Activated CD4-positive, alpha-beta T cell treated with anti-CD3 and anti-CD28 coated beads for 24 hours (primary cell): Measurements from ENCODE around the gene STAC.

Experiments used
- DNase-seq, 2 donors: peaks; one replicate each; pipeline ENCODE4 v3.0.0-alpha.2; 2020; ENCODE audit warnings: low read depth in 2 of 2

Gene STAC

GRCh38 chr3:36380221-36381031, at the start of gene STAC:
Gene STAC (plus strand): TSS chr3:36380504. CDS start chr3:36380644, 140 bp downstream.
- DNase-seq, result no peak

- no peak for DNase-seq
These were observed 48.2 kb upstream of the STAC start for GRCh38 chr3:36332139-36332538.

GRCh38 chr3:36362216-36362615, 18.1 kb upstream of the STAC start:
- no peak for DNase-seq

DNA sequence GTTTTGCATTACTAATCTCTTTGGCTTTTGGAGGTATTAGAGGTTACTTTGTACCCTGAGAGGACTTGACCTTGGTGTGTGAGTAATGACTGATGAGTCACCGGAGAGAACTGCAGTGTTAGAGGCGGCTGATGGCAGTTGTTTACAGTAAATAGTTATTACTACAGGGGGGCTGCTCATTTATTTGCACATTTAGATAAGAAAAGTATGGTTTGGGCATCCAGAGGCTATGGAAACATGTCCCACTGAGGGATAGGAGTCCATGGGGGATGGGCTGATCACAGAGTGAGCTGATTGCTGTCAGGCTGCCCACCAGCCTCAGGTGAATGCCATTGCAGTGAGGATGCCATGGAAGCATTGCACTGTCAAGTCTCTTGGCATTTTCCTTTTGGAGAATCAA, 17.3 kb upstream of the STAC start:
- no peak for DNase-seq

GRCh38 chr3:36364260-36364659, 16.0 kb upstream of the STAC start:
- no peak for DNase-seq

DNA sequence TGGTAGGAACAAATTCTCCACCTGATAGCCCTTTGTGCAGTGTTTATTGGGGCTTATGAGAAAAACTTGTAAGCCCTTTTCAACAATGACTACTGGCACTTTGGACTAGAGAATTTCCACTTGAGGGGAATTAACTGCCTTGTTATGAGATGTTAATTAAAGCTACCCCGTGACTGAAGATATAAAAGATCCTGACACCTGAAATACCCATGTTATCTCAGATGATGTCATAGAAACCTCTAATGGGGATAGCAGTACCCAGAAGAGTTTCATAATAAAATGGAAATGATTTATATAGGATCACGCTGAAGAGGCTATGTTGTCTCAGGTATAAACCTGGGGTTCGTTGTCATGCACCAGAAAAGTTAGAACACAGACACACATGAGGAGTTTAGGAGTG, 14.5 kb upstream of the STAC start:
- DNase-seq, result no peak

DNA sequence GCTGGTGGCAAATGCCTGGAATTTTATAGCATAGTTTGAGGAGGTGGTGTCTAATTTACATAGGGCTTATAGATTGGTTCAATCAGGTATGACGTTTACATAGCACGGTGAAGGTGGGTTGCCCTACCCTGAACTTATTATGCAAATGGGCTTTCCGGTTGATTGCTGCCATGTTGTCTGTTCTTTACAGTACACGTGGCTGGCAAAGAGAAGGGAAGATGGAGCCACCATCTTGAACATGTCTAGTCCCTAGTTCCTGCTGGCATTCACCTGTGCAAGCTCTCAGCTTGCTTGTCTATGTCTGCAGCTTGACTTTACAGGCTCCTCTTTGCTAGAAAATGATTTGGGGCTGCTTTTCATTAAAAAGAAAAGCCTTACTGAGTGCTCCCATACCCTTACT, 14.0 kb upstream of the STAC start:
- no peak for DNase-seq

DNA sequence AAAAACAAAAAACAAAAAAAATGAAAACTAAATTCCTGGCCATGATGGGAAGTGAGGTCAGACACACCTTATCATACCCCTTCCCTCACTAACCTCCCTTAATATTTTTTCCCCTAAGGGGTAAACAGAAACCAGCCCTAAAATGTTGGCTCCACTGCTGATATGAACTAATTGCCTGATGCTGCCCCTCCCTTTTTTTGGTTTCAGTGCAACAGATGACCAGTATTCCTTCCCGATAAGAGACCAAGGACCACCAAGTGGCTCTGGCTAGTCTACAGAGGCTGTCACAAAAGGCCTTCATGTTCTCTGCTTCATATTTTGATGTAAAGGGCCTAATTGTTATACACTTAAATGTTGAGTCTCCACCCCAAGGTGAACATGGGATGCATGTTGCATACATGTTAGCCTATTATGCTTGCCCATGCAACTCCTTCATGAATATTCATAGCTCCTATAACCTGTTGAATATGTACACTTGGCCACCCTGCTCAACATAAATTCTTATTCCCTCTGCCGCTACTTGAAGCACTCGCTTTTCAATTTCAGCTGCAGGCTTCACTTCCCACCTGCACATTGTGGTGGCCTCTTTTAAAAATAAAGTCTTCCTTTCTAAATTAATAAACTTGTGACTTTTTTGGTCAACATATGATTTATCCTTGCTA, 12.3 kb upstream of the STAC start:
- no peak for DNase-seq

DNA sequence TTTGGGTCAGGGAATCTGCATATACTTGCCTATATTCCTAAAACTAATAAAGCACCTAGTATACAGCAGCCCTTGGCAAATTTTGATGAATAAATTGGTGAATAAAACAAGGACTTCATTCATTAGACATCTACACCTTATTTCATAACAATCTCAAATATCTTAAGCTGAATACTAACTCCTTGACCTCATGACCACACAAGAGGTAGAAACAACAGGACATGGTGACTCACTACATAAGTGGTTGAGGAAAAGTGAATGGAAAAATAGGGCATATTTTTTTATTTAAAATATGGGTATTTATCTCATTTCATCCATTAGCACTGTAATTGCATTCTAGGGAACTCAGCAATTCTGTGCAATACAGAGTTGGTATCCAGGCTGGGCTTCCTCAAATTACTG, 7.8 kb upstream of the STAC start:
- no peak for DNase-seq

DNA sequence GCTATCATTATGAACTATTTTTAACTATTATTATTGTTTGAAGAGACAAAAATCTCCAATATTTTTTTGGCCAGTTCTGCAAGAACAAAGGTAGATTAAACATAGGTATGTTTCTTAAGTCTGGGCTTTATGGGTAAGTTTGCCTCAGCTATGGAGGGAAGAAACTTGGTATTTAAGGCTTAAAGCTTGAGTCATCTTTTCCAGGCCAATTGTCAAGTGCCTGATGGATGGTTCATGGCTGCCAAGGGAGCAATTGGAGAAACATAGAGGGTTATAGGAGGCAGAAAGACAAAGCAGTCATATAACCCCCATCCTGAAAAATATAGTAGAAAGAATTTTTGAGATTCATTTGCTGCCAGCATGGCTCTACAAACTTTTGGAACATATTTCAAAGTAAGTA, 7.2 kb upstream of the STAC start:
- no peak for DNase-seq

DNA sequence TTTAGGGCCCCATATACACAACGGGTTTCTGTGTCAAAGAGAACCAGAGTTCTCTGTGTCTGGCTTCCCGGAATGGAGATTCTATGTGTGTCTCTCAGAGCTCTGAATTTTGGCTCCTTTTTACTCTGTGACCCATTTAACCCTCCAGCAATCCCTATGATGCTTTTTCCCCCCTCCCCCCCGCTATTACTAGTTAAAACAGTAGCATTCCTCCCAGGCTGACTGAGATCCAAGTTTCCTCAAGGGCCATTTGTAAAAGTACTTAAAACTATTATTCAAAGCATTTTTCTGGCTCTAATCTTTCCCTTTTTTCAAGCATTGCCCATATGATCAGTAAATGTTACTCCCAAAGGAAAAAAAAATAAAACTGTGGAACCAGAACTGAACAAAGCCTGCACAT, 6.6 kb upstream of the STAC start:
- DNase-seq, result no peak

DNA sequence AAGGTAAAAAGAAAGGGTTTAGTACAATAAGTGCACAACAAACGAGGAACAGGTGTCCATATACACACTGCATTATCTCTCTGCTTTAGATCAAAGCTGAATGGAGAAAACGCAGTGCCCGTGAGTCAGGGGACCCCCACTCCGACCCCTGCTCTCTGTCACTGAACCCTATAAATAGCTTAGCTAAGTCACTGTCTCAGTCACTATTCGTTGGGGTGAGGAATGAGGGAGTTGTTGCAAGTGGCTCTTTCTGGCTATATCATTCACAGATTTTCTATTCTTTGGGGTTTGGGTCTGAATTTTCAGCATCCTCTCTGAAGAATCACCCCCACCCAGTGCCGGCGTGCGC, 458 bp upstream of the STAC start:
- DNase-seq, result no peak

DNA sequence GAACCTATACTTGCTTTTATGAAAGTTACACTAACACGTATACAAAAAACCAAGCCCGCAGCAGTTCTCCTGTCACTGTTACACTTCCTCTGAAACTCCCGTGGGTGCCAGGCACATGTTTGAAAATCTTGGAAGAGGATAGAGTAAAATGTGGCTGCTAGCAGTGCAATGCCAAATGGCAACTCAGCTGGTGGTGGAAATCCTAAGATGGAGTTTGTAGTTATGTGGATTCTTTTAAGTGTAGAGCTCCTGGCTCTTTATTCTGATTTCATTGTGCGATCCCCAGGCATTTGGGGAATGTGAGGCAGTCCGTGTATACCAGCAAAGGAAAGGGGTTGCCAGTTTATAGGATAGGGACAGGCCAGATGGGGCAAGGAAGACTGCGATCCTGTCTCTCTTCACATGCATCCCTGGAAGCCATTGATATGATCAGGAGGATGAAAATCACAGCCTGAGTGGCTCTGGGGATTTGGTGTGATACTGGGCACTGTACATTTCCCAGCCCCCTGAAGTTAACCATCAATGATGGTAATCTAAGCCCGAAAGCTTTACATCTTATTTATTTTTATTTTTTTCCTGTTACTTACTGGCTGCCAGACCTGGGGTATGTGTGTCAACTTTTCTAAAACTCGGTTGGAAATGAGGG, 1.1 kb downstream of the STAC start:
- DNase-seq, result no peak

DNA sequence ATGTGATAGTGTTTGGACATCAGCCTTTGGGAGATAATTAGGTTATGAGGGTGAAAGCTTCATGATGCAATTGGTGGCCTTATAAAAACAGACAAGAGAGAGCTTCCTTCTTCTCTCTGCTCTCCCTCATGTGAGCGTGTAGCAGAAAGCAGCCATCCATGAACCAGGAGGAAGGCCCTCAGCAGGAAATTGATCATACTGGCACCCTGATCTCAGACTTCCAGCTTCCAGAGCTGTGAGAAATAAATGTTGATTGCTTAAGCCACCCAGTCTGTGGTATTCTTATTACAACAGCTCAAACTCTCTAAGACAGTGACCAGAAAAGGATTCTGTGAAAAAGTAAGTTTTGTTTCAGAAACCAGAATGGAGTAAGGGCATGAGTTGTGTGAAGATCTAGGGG, 13.3 kb downstream of the STAC start:
- DNase-seq, result no peak

DNA sequence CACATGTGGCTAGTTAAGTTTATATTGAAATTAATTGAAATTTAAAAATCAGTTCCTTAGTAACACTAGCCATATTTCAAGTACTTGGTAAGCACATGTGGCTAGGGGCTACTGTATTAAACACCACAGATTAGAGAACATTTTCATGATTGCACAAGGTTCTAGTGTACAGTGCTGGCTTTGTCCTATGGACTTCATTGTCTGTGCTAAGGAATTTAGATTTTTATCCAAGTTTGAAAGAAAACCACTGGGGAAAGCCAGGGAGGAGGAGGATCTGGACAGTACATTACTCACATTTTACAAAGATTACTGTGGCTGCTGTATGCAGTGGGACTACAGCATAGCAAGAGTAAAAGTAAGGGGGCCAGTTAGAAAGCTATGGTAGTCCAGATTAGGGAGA, 13.9 kb downstream of the STAC start:
- no peak for DNase-seq

DNA sequence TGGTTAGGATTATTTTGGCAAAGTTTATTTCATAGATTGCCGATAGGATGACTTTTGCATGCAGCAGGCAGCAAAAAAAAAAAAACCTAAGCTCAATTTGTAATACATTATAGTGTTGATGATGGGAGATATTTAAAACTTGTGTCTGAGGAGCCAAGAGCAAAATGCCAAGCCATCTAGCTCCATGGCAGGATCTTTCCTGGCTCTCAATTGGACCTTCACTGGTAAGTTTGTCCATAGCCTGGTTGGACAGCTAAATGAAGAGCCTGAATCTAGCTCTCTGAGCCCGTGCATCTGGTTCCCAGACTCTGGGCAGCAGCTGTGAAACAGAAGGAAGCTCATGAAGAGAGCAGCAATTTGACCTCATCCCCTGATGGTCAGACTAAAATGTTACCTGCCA, 17.5 kb downstream of the STAC start:
- DNase-seq, result no peak

- no peak for DNase-seq
These were observed 19.6 kb downstream of the STAC start for GRCh38 chr3:36399933-36400332.

GRCh38 chr3:36401056-36401455, 20.8 kb downstream of the STAC start:
- no peak for DNase-seq

DNA sequence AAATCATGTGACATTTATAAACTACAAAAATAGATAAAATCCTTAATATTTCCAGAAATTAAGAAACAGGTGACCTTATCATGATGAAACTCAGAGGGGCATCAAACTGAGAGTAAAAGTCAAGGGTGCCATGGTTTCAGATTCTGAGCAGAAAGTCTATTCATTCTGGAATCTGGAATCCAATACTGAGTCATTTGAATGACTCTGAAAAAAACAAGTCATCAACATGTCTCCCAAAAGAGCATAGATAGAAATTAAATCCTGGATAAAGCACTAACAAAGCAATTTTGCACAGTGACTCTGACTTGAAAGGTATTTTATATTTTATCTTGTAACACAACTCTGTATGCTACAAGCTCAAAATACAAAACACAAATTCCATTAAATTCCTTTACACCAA, 23.4 kb downstream of the STAC start:
- DNase-seq, result no peak

- no peak for DNase-seq
These were observed 24.9 kb downstream of the STAC start for GRCh38 chr3:36405190-36405589.

GRCh38 chr3:36408146-36408545, 27.8 kb downstream of the STAC start:
- DNase-seq, result no peak

DNA sequence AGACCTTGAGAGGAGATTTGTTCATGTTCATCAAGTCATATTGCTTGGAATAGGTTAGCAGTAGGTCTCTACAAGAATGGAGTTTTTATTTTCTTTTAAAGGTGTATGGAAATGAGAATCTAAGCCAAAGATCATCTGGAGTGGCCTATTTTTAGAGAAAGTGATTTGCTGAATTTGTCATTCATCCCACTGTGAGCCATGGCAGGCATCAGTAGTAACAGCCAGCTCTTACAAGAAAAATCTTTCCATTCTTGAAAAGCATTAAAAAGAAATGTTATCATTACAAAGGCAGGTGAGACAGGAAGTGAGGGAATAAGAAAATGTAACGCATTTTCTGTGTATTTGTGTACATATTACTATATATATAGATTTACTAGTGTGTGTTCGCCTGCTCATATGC, 29.6 kb downstream of the STAC start:
- DNase-seq, result no peak

DNA sequence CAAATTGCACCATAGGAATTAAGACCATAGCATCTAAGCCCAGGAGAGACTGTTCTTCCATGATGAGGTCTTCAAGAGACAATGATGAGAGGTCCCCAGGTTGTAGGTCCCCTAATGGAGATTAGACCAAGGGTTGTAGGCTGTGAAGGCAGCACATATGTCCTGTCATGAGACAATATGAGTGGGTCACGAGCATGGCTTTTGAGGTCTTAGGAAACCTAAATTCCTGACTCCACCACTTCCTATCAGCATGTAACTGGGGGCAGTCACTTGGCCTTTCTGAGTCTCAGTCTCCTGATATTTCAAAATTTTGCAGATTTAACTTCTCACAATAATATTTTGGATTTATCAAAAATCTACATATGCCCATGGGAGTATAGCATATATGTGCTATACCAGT, 31.3 kb downstream of the STAC start:
- DNase-seq, result no peak
